T-helper 22 cell (primary cell): Measurements from ENCODE around the gene FYN.

Source experiments
- DNase-seq: peaks from one replicate; pipeline ENCODE4 v3.0.0-alpha.2; 2020; ENCODE audit warnings: low read depth

Gene FYN

DNA sequence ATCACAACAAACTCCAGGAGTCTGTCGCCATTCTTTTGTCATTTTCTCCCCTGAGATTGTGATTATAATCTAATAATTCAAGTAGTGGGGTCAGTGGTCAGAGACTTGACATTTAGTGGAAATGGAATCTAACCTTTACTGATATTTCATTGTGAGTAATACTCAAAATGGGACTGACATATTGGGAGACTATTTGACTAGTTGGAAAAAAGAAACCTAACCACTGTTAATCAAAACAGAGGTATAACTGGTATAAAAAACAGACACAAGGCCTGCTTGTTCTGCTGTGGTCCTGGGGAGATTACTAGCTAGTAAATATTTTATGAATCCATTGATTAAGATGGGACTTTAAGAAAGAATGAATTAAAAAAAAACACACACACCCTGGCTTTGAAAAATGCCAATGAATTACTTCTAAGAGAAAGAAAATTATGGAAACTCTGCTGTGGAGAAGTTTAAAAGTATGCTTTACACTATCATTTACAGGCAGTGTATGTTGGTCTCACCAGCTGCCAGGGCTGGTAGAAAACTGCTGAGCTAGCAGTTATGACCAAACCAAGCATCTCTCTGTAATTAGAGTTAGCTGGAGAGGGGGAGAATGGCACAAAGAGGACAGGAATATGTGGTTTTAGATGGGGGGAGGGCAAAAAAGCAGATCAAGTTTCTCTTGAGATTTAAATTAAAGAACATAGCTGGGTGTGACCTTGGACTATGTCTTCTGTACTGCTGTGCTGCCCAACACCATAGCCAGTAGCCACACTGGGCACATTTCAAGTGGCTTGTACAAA is 103.7 kb downstream of the FYN start:
- no peak for DNase-seq

DNA sequence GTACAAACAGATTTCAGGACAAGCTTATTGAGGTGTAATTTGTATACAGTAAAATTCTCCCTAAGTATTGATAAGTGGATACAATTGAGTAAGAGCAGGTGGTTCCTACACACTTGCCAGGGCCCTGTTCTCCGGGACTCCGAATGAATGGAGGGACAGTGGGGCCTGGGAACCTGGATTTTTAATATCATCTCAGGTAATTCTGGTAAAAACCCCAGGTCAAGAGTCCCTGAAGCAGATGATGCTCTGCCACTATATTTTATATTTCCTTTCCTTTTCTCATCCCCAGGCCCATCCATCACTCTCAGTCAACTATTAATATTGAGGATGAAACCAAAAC is 104.9 kb downstream of the FYN start:
- DNase-seq: no peak

DNA sequence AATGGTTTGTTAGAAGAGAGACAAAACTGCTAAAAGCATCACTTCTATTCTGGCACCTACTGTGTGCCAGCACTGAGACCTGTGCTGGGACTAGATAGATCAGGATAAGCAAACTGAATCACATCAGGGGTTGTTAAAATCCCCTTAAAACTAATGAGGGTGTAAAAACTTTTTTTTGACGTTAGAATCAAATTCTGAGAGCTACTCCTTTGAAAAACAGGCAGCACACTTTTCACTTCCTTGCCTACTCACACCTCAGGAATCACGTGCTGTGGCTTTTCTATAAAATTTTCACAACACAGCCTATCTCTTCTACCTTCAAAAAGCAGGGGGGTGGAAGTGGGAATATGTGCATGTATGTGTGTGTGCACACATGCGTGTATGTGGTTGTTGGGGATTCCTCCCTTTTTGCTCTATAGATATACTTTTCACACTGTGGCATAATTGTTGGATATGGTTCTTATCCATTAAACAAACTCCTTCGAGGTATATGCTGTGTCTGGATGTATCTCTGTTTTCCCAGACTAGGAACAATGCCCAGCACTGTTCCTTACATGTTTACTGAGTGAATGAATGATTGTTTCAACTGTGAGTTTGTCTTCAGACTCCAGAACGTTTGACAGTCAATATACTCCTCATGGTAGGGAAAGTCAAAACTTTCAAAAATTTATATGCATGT is 105.4 kb downstream of the FYN start:
- DNase-seq: no peak

DNA sequence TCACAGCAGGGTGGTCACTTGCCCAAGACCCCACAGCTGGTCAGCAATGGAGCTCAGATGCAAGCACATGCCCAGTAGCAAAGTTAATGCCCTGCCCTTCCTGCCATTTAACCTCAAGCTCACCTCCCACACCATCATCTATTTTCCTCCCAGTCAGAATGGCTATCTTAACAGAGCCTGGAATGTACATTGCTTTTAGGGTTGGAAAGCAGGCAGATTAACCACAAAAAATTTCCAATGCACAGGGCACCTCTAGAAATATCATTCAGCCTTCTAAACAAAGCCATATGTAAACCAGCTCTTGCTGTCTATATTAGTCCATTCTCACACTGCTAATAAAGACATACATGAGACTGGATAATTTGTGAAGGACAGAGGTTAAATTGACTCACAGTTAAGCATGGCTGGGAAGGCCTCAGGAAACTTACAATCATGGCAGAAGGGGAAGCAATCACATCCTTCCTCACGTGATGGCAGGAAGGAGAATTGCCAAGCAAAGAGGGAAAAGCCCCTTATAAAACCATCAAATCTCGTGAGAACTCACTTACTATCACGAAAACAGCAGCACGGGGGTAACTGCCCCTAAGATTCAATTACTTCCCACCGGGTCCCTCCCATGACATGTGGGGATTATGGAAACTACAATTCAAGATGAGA is 106.9 kb downstream of the FYN start:
- DNase-seq: no peak

DNA sequence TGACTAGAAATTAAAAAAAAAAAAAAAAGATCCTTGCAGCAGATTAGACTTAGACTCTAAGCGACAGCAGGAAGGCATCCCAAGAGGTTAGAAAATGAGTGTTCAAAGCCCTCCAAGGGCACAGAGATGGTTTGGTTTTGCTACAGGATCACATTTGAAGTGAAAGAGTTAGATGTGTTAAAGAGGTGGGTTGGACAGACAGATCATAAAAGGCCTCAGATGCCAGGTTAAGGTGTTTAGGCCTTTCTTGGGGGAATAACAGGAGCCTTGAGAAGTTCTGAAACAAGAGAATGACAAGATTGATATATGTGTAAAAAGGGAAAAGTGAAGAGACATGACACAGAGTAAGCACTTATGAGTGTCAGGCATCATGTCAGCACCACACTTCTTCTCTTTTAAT is 107.5 kb downstream of the FYN start:
- DNase-seq: no peak

DNA sequence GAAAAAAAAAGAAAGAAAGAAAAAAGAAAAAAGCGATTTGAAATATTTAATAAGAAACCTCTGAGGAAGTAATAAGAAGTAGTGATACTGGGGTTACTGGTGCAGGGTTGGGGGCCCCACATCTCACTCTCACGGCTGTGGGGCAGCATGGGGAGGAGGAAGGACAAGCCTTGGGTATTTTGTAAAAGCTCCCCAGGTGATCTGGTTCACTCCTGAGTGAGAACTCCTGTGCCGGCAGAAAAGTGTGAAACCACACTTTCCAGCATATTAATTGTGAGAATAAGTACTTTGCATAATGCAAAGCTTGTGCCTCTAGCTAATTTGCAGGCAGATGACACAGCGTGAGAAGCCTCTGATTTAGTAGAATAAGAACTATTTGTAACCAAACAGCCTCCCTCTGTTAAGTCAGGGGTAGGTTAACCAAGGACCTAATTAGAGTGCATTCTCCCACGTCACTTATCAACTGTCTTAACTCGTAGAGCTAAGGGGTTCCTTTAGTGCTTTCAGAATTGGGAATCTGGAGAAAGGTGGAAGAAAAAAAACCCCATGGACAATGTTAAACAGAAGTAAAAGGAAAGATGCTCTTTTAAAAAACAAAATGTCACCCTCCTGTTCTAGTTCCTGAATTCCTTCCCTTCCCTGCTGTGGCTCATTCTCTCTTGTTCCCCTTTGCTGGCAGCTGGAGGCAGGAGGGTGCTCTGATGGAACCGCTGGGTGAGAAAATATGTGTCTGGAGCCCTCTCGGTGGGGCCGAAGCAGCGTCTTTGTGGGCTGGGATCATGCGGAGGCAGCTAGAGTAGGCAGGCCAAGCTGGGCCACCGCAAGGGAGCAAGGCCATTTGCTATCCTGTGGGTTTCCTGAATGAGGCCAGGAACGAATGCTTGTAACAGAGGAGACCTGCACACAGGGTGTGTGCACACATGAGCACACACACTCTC is 108.7 kb downstream of the FYN start:
- DNase-seq: peak; percentile 56

DNA sequence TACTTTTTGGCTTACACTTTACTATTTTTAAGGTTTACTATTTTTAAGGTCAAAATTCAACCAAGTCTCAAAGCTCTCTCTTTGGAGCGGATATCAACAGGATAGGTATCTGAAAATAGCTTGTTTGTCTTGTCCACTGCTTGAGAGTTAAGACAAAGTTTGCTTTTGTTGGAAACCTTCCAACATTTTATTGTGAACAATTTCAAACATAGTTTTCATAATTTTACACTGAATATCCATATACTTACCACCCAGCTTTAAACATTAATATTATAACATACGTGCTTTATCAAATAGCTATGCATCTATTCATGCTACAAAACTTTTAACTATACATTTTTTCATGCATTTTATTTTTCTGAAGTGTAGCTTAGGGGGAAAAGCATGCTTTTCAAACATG is 109.9 kb downstream of the FYN start:
- no peak for DNase-seq

DNA sequence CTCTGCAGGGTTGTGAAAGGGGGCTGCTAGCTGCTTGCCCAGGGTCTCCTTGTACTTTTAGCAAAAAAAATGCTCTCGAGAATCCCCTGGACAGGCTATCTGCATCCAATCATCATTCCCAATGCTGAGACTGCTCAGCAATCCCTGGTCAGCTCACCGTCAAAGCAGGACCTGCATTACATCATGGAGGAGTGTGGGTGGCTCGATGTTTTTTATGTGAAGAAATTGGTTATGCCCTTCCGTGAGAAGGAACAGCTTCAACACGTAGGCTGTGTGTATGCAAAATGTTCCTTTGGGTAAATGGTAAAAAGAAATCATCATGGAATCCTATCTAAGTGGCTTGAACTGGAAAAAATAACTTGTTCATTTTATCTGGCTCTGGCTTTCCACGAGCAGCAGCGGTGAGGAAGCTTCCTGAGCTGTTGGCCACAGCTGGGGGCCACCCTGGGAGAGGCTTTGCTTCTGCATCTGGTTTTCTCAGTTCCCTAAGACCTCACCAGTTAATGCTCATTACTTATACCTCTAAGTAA is 111.4 kb downstream of the FYN start:
- no peak for DNase-seq

DNA sequence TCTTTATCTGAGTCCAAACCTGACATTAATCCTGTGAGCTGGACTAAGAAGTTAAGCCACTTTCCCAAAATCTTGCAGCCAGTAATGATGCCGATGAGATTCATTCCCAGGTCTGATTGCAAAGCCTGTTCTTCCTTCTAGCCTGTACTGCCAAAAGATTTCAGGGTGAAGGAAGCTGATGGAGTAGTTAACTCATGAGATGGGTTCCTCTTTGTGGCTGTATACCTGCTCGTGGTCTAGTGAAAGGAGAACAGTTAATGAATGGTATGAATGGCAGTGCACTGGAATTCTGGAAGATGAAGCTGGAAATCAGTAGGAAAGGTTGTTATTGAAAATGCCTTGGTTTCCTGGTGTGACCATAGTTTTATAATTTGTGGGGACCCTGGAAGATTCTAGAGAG is 112.0 kb downstream of the FYN start:
- no peak for DNase-seq

DNA sequence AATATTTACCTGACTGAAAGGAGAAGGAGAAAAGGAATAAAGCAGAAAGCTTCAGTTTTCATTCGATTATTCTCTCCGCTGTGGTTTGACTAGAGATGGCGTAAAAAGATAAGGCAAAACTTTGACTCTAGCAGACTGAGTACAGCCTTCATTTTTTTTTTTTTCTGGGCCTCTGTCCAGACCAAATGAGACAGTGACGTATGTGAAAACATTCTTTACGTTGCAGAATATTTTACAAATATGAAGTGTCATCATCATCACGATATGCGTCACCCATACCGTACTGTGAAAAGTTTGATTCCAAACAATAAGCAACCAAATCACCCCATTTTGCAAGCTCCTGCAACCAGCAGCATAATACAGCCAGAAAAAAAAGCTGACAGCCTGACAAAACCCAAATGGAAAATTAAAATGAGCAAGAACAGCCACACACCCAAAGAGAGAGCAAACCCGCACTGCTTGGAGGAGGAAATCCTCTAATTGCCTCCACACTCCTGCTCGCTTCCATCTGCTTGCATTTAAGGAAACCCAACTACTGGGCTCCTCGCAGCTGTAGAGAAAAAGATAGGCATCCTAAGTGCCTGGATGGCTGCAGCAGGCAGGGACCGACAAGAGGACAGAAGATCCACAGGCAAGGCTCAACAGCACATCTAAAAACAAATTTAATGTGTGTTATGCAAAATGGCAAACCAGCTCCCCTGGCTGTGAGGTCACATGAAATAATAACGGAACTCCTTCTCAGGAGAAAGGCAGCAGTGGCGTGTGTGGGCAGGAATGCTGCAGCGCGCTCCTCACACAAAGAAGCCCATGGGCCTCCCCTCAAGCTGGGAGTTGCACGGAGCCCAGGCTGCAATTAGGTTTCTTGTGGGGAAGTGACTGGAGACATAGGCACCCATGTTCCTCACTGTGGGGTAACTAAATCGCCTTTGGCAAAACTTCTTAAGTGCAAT is 113.1 kb downstream of the FYN start:
- DNase-seq: peak; percentile 57

DNA sequence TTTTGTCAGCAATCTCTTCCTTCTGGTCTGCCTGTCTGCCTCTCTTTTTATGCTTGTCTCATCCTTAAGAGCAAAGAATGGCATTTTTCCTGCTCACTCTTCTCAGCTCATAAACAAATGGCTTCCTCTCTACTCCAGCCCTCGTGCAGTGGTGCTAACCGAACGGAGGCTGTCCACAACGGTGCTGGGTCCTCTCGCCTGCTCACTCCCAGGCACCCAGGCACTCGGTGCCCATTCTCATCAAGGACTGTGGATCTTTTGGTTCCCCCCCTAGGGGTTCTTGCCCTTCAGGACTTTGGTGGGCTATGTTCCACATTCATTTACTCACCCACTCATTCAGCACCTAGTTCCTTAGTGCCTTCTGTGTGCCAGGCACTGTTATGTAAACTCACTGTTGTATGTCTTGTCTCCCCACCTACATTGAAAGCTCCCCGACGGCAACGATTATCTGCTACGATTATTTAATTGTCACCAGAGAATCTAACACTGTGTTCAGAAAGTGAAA is 113.9 kb downstream of the FYN start:
- DNase-seq: no peak

DNA sequence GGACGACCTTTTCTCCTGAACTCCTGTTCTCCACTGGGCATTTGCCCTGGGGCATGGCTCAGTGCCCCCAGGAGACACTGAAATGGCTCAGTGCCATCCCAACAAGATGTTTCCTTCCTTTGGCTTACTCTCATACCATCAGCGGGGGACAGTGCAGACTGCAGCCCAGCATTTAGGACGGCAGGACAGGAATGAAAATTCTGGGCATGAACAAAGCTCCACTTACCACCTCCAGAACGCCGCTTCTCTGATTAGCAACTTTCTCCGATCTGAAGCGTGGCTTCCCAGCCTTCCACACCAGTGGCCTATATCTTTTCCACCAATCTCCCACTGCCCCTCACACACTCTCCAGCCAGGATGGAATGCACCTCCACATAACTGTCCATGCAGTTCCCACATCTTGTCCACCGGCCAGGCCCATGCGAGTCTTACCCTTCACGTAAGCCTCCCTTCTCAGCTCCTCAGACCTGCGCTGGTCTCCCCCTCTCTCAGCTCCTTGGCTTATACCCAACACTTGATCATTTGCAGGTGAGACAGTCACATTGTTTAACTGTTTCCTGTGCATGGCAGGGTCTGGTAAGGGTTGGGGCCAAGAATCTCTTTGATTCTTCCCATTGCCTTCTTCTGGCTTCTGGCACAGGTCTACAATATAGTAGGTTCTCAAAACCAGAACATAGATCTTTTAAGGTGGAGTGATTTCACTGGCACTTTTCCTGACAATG is 114.5 kb downstream of the FYN start:
- DNase-seq: peak; percentile 28

DNA sequence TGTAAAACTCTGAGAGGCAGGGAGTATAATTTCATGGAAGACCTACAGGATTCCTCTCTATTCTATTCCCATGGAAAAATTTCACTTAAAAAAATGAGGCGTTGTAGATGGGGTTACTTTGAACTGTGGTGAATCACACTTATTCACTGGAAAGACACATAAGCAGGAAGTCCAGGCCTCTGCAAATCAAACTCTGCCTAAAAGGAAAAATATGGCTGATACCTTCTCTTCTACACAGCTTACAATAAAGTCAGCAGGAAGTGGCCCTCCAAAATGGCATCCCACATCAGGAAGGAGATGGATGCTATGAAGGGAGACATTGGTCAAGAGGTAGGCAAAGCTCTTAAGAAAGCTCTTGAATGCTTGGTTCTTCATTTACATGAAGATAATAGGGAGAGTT is 115.9 kb downstream of the FYN start:
- no peak for DNase-seq

DNA sequence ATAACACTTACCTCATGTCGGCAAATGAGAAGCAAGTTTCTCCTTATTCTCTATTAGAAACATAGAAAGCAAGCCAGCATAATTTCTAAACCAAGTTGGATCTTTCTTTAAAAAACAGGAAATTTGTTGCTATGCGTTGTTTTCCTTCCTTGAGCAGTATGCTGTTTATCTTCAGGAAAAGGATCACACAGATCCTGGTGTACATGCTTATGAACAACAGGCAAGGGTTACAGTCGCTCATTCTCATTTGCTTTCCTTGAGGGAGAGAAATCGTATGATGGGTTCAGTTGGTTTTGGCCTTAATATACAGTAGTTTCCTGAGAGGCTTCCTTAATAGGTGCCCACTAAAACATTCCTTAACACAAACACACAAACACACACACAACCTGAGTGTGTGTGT is 118.8 kb downstream of the FYN start:
- no peak for DNase-seq

DNA sequence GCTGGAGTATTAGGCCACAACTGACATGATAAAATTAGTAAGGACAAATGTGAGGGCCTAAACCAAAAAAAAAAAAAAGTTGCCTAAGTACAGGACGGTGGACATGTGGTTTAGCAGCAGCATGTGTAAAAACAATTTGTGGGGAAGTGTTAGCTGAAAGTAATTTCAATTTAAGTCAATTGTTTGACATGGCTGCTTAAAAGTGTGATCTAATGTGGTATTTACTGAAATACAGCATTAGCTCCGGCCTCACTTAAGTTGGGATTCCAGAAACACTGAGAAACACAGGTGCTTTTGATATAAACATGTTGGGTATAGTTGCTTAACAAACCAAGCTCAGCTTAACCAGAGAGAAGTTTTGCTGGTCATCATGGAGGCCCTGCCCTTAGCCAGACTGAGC is 119.7 kb downstream of the FYN start:
- DNase-seq: no peak

DNA sequence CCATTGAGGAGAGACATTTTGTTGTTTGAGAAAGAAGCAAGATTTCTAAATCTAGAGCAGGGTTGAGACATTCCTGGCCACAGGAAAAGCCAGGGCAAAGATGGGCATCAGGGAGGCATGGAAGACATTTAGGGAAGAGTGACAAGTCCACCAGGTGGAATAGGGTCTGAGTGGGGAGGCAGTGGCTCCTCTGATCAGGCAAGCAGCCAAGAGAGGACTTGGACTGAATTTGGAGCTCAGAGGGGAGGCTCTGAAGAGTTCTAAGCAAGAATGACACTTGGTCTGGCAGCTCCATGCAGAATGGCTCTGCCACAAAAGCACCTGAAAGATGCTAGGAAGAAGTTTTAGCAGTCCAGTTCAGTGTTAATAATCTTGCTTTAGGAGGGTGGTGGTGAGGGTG is 120.8 kb downstream of the FYN start:
- DNase-seq: no peak

DNA sequence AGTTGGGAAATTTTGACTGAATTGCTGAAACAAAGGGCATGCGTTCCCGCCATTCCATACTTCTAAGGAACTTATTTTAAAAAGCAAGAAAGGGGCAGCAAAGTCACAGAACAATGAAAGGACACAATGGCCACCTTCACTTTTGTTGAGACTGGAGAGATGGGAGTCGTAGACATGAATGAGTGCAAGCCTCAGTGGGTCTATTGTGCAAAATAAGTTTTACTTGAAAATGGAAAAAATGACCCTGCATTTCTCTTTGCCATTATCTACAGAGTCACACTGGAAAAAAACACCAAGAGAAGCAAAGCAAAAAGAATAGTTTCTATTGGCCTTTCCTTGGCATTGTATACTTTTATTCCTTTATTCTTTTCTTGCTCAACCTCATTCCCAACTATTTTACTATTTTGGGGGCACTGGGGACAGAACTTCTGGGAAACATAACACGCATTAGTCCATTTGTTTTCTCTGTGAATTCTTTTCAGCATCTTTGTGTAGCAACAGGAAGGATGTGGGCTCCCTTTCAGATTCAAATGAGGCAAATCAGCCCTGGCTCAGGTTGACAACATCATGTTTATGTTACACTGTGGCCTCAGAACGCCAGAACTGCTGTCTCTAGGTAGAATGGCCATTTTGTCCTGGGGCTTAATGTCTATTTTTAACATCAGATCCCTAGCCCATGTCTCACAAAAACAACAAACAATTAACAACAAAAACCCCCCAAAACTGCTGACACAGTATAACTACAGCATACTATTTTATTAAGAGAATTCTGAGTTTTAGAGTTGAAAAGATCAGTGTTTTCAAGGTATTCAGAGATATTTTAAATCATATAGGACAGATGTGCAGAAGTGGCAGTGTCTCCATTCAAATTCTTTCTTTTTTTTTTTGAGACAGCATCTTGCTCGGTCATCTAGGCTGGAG is 122.2 kb downstream of the FYN start:
- peak; percentile 57 for DNase-seq

DNA sequence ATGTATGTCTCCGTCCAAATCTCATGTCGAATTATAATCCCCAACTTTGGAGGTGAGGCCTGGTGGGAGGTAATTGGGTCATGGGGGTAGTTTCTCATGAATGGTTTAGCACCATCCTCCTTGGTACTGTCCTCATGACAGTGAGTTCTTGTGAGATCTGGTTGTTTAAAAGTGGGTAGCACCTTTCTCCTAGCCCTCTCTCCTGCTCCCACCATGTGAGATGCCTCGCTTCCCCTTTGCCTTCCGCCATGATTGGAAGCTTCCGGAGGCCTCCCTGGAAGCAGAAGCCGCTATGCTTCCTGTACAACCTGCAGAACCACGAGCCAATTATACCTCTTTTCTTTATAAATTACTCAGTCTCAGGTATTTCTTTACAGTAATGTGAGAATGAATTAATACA is 123.1 kb downstream of the FYN start:
- DNase-seq: no peak

DNA sequence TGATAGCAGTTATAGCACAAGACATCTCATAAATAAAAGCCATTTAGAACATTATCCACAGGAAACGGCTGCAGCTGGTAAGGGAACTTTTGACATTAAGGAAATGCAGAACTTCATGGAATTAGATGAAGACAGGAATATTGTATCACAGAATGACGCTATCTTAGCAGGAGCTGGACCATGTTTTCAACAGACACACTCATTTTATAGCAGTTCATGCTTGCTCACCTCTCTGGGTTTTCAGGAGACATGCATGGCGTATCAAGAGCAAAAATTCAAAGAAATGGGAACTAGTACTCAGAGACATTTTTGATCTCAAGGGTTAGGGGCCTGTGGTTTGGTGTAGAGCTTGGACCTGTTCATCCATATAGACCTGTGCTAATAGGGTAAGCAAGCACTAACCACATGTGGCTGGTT is 125.0 kb downstream of the FYN start:
- DNase-seq: no peak
